HG02981 (cell line): ENCODE measurements around the gene ATAD3B.
"Not testable (repeated sequence)": the region's sequence is repeated elsewhere in the genome, so short reads cannot be mapped to it uniquely, and the experiment has no call there.

Experiments used
- ATAC-seq: cut with Tn5 transposase; IDR thresholded peaks from one replicate; pipeline ENCODE4 v1.9.1; 2021; ENCODE audit warnings: mild to moderate bottlenecking, moderate library complexity; ENCODE audit not compliant: unreplicated experiment

ATAD3B gene

GRCh38 chr1:1529936-1530335, 58.4 kb downstream of the ATAD3B start:
- no peak for ATAC-seq

- no peak for ATAC-seq
Measured at GRCh38 chr1:1531947-1532346, 60.4 kb downstream of the ATAD3B start.

GRCh38 chr1:1533176-1533893, 61.8 kb downstream of the ATAD3B start:
- not testable (repeated sequence) for ATAC-seq

GRCh38 chr1:1533894-1534291, 62.3 kb downstream of the ATAD3B start:
- ATAC-seq = not testable (repeated sequence)

GRCh38 chr1:1534401-1535154, 63.0 kb downstream of the ATAD3B start:
- ATAC-seq = no peak

GRCh38 chr1:1535201-1536018, 63.8 kb downstream of the ATAD3B start:
- no peak for ATAC-seq

GRCh38 chr1:1536019-1536937, 64.7 kb downstream of the ATAD3B start:
- ATAC-seq = no peak

GRCh38 chr1:1536938-1537546, 65.5 kb downstream of the ATAD3B start:
- ATAC-seq = no peak

GRCh38 chr1:1537626-1538250, 66.2 kb downstream of the ATAD3B start:
- no peak for ATAC-seq

GRCh38 chr1:1538334-1538733, 66.8 kb downstream of the ATAD3B start:
- ATAC-seq = no peak

- no peak for ATAC-seq
Measured at GRCh38 chr1:1538989-1539309, 67.4 kb downstream of the ATAD3B start.

GRCh38 chr1:1539310-1540089, 67.9 kb downstream of the ATAD3B start:
- ATAC-seq = no peak

GRCh38 chr1:1540090-1540817, 68.7 kb downstream of the ATAD3B start, which contains the start of gene TMEM240:
TSS of gene TMEM240 (minus strand) at chr1:1540624. CDS start at chr1:1540346, 278 bp downstream.
- no peak for ATAC-seq

- no peak for ATAC-seq
Measured at GRCh38 chr1:1540818-1541628, 69.5 kb downstream of the ATAD3B start.

GRCh38 chr1:1541956-1542765, 70.6 kb downstream of the ATAD3B start:
- ATAC-seq = no peak
